ENCODE measurements around the gene MPZL1. TPM values are rescaled to one million over a fixed set of nuclear protein-coding genes. Genes with fewer than 3 reads are reported as not detected.

The MPZL1 gene
- total and polyA plus RNA-seq, 5 experiments from 2014 or later = 6.9 to 8.9 (median 8.2) TPM

DNA sequence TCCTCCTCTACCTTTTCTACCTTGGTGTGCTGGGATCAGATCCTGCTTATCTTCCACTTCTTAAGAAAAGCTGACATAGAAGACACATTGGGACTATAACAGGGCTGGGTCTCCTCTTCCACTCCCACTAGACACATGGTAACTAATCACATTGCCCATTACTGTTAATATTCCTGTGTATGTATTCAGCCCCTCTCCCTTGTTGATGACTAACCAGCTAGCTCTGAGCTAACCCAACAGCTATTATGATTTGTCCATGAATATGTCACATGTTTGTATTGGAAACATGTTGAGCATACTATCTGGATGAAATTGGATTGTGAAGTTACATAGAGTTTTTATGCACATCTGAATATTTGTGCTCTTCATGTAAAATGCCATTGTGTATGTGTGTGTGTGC is 52.9 kb downstream of the MPZL1 start:
- POLR2A ChIA-PET = no interaction called here
- Mint-ChIP-seq H3K36me3 (peaks cover 8 to 23% (median 18%) of the 10 kb centered on the region in 3 donors), H3K4me3 (no peak overlapping the region), H3K27me3 (no peaks in the 10 kb centered on the region), H3K4me1 (peaks cover 0 to 12% (median 8%) of the 10 kb centered on the region in 4 donors), H3K9me3 (peaks cover 0 to 4% (median 0%) of the 10 kb centered on the region in 9 donors), H3K27ac (no peak overlapping the region)
- ATAC-seq (no peak), DNase-seq (no peak)

DNA sequence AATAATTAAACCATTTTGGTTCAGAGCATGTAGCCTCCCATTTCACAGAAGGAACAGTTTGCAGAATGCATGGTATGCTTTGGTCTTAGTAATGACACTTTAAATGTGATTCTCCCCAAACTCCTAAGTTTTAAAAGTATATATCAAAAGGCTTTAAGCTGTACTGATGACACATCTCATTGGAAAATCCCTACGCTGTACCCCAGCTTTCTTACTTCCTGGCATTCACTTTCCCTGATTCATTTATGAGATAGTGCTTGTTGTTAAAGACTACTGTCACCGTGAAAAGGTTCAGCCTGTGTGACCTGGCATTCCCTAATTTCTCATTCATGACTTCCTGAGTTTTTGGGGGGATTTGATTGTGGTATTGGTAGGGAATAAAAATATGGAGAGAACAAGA is 53.4 kb downstream of the MPZL1 start:
- DNase-seq = no peak
- H3K27me3 Mint-ChIP-seq = no peaks in the 10 kb centered on the region
- H3K9me3 Mint-ChIP-seq = peaks cover 0 to 8% (median 3%) of the 10 kb centered on the region in 9 donors
- POLR2A ChIA-PET = no interaction called here
- H3K27ac Mint-ChIP-seq = no peak overlapping the region
- peaks cover 0 to 12% (median 8%) of the 10 kb centered on the region in 4 donors for H3K4me1 Mint-ChIP-seq
- H3K4me3 Mint-ChIP-seq = no peak overlapping the region
- peaks cover 10 to 23% (median 13%) of the 10 kb centered on the region in 3 donors for H3K36me3 Mint-ChIP-seq
- no peak for ATAC-seq

DNA sequence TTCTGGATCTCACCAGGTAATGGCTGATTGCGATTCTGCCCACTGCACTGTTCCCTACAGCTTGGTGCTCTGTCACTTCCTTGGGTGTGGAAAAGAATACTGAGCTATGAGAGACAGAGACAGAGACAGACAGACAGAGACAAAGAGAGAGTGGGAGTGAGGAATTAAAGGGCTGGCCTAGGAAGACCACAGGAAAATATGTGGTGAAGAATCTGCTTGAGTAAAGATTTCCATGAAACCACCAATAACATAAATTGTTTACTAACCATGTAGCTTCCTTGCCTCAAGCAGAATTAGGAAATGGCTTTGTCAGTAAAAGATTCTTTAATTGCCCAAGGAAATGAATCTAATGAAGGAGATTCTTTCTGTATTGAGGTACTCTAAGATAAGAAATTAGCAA is 54.4 kb downstream of the MPZL1 start:
- no peak overlapping the region for H3K4me3 Mint-ChIP-seq
- peaks cover 0 to 17% (median 7%) of the 10 kb centered on the region in 9 donors for H3K9me3 Mint-ChIP-seq
- POLR2A ChIA-PET = no interaction called here
- H3K27ac Mint-ChIP-seq = peak overlapping the region in 1 of 10 donors; percentile 7
- peaks cover 0 to 12% (median 8%) of the 10 kb centered on the region in 4 donors for H3K4me1 Mint-ChIP-seq
- no peaks in the 10 kb centered on the region for H3K27me3 Mint-ChIP-seq
- peaks cover 12 to 19% (median 19%) of the 10 kb centered on the region in 3 donors for H3K36me3 Mint-ChIP-seq
- no peak for ATAC-seq
- DNase-seq = no peak

DNA sequence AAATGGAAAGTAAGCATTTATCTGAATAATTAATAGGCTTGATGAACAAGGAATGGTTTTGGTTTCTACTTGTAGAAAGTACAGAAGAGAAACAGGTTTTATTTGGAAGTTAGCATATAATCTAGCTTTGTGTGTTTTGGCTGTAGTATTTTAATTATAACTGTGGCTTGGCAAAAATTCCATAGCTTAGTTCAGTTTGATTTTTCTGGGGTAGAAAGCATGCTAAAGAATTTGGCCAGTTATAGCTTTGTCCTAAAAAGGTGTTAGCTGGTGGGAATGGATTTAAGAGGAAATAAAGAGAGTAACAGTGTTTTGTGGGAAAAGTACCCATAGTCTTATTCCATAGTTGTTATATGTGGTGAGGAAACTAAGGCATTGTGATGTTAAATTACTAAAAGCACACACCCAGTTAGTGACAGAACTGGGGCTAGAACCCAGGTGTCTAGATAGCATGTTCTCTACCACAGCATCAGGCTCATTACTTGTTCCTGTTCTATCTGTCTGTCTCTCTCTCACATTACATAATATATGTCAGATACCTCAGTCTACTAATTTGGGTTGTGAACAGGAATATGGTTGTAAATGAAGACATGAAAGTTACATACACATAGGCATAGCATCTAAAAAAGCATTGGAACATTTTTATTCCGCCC is 55.0 kb downstream of the MPZL1 start:
- no peak overlapping the region for H3K4me3 Mint-ChIP-seq
- H3K27ac Mint-ChIP-seq = peak overlapping the region in 6 of 10 donors; percentile 12 to 87 (median 28)
- peaks cover 0 to 12% (median 8%) of the 10 kb centered on the region in 4 donors for H3K4me1 Mint-ChIP-seq
- POLR2A ChIA-PET = no interaction called here
- H3K36me3 Mint-ChIP-seq = peaks cover 12 to 21% (median 20%) of the 10 kb centered on the region in 3 donors
- H3K9me3 Mint-ChIP-seq = peaks cover 0 to 21% (median 9%) of the 10 kb centered on the region in 9 donors
- no peaks in the 10 kb centered on the region for H3K27me3 Mint-ChIP-seq
- ATAC-seq (no peak), DNase-seq (no peak)

DNA sequence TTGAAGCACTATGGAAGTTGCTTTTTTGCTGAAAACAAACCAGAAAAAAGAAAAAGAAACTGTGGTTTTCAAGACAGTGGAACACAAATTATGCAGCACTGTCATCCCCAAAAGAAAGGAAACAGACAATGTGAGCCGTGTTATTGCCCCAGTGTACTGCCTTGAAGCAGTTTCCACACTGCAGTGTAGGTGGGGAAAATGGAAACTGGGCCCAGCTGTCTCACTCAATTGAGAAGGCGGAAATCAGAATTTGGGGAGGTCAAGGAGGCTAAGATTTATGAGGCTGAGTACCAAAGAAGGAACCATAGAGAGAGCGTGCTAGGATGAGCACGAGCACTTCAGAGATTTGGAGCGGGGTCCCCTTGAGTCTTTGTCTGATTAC is 55.5 kb downstream of the MPZL1 start:
- POLR2A ChIA-PET = no interaction called here
- peak overlapping the region in 2 of 10 donors; percentile 31 to 56 for H3K4me3 Mint-ChIP-seq
- H3K36me3 Mint-ChIP-seq = peaks cover 12 to 21% (median 19%) of the 10 kb centered on the region in 3 donors
- peaks cover 0 to 25% (median 9%) of the 10 kb centered on the region in 9 donors for H3K9me3 Mint-ChIP-seq
- no peaks in the 10 kb centered on the region for H3K27me3 Mint-ChIP-seq
- peak overlapping the region in 5 of 10 donors; percentile 25 to 87 (median 31) for H3K27ac Mint-ChIP-seq
- ATAC-seq = no peak
- no peak for DNase-seq
- H3K4me1 Mint-ChIP-seq = peaks cover 0 to 12% (median 8%) of the 10 kb centered on the region in 4 donors

DNA sequence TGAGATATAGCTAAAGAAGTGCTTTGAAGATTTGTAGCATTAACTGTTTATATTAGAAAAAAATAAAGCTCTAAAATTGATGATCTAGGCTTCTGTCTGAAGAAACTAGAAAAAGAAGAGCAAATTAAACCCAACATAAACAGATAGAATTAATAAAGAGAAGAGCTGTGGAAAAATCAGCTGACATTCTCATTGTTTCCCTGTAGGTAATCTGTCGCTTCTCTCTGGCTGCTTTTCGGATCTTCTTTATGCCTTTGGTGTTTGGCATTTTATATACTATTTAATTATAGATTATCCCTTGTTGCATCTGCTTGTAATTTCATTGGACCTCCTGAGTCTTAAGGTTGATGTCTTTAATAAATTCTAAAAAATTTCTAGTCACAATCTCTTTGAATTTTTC is 59.8 kb downstream of the MPZL1 start:
- H3K9me3 Mint-ChIP-seq = peaks cover 0 to 25% (median 9%) of the 10 kb centered on the region in 9 donors
- H3K4me3 Mint-ChIP-seq = no peak overlapping the region
- peaks cover 0 to 1% (median 0%) of the 10 kb centered on the region in 5 donors for H3K27me3 Mint-ChIP-seq
- POLR2A ChIA-PET = interaction anchor here (1.0 kb wide), 1 partner anchor 9 kb away, joined by 3 read pairs; no protein-coding TSS in a partner anchor
- H3K27ac Mint-ChIP-seq = no peak overlapping the region
- ATAC-seq = no peak
- peaks cover 3 to 10% (median 7%) of the 10 kb centered on the region in 4 donors for H3K4me1 Mint-ChIP-seq
- no peak for DNase-seq
- peaks cover 0 to 18% (median 17%) of the 10 kb centered on the region in 3 donors for H3K36me3 Mint-ChIP-seq

DNA sequence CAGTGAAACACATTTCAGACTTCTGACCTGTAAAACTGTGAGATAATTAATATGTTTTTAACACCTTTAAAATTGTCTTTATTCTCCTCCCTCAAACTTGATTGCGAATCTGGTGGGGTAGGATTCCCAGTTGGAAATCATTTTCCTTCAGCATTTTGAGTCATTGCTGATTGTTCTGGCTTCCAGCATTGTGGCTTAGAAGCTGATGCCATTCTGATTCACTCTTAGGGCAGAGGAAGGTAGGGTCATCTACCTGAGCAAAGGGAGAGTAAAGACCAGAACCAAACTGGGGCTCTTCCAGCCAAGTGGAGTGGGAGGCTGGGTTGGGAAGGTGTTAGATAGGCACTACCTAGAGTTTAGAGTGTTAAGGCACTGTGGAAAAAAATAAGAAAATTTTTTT is 61.2 kb downstream of the MPZL1 start:
- no peak overlapping the region for H3K4me3 Mint-ChIP-seq
- H3K9me3 Mint-ChIP-seq = peaks cover 0 to 25% (median 9%) of the 10 kb centered on the region in 9 donors
- H3K4me1 Mint-ChIP-seq = peaks cover 0 to 3% (median 0%) of the 10 kb centered on the region in 4 donors
- peaks cover 5 to 20% (median 18%) of the 10 kb centered on the region in 3 donors for H3K36me3 Mint-ChIP-seq
- peaks cover 0 to 1% (median 0%) of the 10 kb centered on the region in 5 donors for H3K27me3 Mint-ChIP-seq
- POLR2A ChIA-PET = interaction anchor here (0.5 kb wide), 1 partner anchor 649 kb away, joined by 3 read pairs; no protein-coding TSS in a partner anchor
- H3K27ac Mint-ChIP-seq = peak overlapping the region in 1 of 10 donors; percentile 51
- DNase-seq (no peak), ATAC-seq (no peak)

DNA sequence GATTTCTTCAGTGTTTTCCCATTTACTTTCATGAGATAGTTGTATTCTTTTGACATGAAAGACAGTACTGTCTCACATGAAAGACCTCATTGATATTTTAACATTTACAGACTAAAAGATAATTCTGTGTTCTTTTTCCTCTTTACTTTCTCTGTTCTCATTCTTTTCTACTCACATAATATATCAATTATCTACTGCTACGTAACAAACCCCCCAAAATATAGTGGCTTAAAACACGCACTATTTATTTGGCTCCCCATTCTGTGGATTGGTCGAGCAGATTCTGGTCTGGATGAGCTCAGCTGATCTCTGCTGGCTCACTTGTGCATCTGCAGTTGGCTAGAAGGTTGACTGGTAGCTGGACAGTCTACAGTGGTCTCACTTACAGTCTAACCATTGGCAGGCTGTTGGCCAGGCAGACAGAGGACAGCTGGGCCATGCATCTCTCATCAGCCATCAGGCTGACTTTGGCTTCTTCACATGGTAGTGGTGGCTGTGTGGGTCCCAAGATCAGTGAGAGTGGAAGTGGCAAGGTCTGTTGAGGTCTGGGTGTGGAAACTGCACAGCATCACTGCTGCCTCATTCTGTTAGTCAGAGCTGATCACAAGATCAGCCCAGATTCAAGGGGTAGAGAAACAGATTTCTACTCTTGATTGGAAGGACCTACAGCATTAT is 63.2 kb downstream of the MPZL1 start:
- DNase-seq (no peak), ATAC-seq (no peak)
- POLR2A ChIA-PET = no interaction called here
- no peak overlapping the region for H3K27ac Mint-ChIP-seq
- H3K4me3 Mint-ChIP-seq = no peak overlapping the region
- peaks cover 0 to 19% (median 7%) of the 10 kb centered on the region in 9 donors for H3K9me3 Mint-ChIP-seq
- H3K27me3 Mint-ChIP-seq = peaks cover 0 to 1% (median 0%) of the 10 kb centered on the region in 5 donors
- peaks cover 0 to 3% (median 0%) of the 10 kb centered on the region in 4 donors for H3K4me1 Mint-ChIP-seq
- peaks cover 11 to 17% (median 12%) of the 10 kb centered on the region in 3 donors for H3K36me3 Mint-ChIP-seq

DNA sequence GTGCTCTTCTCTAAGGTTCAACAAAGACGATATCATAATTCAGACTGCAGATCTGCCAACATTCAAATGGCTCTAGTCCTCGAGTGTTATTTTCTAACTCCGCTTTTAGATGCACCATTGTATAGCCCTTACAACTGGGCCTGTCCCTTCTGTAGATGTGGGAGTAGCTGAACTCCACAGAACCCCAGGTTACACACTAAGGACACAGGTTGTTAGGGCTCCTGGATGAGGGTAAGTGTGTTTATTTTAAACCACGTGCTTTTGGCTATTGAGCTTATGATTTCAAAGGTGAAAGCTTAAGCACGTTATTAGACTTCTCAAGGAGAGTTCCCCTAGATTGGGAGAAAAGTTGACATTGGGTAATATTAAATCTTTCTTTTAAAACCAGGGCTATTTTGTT is 64.7 kb downstream of the MPZL1 start:
- peaks cover 0 to 13% (median 9%) of the 10 kb centered on the region in 3 donors for H3K36me3 Mint-ChIP-seq

DNA sequence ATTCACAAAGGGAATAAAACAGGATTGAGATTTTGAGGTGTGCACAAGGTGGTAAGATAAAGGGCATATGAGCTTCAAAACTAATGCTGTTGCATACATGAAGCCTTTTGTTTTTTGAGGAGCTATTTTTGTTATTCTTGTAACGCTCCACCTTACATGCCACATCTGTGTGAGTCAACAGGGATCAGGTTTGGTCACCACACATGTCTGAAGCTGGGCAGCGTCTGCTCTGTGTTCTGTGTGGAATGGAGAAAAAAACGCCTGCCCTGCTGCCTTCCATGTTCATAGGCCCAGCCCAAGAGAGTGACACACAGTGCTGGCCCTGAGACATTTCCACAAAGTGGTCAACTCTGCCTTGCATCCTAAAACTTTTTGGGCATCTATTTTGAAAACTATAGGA is 67.7 kb downstream of the MPZL1 start:
- Mint-ChIP-seq H3K27me3 (no peaks in the 10 kb centered on the region), H3K9me3 (no peaks in the 10 kb centered on the region), H3K4me1 (peaks cover 0 to 6% (median 1%) of the 10 kb centered on the region in 4 donors), H3K36me3 (peaks cover 0 to 13% (median 6%) of the 10 kb centered on the region in 3 donors), H3K4me3 (no peak overlapping the region), H3K27ac (peak overlapping the region in 1 of 10 donors; percentile 49)
- ATAC-seq (no peak), DNase-seq (no peak)
- POLR2A ChIA-PET = no interaction called here

More for the DNA sequence above, 64.7 kb downstream of the MPZL1 start:
- no peak overlapping the region for H3K4me3 Mint-ChIP-seq
- peaks cover 0 to 6% (median 1%) of the 10 kb centered on the region in 4 donors for H3K4me1 Mint-ChIP-seq
- ATAC-seq (no peak), DNase-seq (no peak)
- no peak overlapping the region for H3K27ac Mint-ChIP-seq
- peaks cover 0 to 1% (median 0%) of the 10 kb centered on the region in 5 donors for H3K27me3 Mint-ChIP-seq
- POLR2A ChIA-PET = no interaction called here
- peaks cover 0 to 5% (median 0%) of the 10 kb centered on the region in 9 donors for H3K9me3 Mint-ChIP-seq

DNA sequence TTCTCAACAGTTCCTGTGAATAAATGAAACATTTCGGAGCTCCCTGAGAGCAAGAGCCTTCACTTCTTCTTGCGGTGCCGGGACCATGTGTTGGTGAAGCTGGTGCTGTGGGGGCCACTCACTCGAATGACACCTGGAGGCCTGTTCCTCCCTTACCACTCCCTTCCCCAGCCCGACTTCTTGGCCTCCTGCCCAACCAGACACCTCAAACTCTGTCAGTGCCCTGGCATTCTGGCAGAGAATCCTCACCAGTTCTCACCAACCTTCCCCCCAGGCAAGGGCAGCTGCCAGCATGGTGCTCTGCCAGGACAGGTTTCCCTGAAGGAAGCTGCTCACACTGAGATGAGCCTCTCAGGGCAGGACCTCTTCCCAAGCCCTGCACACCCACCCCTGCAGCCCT is 68.3 kb downstream of the MPZL1 start:
- H3K4me3 Mint-ChIP-seq = no peak overlapping the region
- ATAC-seq = no peak
- peaks cover 0 to 4% (median 1%) of the 10 kb centered on the region in 4 donors for H3K4me1 Mint-ChIP-seq
- H3K36me3 Mint-ChIP-seq = peaks cover 0 to 13% (median 6%) of the 10 kb centered on the region in 3 donors
- no peak for DNase-seq
- no peaks in the 10 kb centered on the region for H3K27me3 Mint-ChIP-seq
- H3K27ac Mint-ChIP-seq = no peak overlapping the region
- POLR2A ChIA-PET = interaction anchor here (1.2 kb wide), 1 partner anchor 9 kb away, joined by 3 read pairs; no protein-coding TSS in a partner anchor
- H3K9me3 Mint-ChIP-seq = no peaks in the 10 kb centered on the region

DNA sequence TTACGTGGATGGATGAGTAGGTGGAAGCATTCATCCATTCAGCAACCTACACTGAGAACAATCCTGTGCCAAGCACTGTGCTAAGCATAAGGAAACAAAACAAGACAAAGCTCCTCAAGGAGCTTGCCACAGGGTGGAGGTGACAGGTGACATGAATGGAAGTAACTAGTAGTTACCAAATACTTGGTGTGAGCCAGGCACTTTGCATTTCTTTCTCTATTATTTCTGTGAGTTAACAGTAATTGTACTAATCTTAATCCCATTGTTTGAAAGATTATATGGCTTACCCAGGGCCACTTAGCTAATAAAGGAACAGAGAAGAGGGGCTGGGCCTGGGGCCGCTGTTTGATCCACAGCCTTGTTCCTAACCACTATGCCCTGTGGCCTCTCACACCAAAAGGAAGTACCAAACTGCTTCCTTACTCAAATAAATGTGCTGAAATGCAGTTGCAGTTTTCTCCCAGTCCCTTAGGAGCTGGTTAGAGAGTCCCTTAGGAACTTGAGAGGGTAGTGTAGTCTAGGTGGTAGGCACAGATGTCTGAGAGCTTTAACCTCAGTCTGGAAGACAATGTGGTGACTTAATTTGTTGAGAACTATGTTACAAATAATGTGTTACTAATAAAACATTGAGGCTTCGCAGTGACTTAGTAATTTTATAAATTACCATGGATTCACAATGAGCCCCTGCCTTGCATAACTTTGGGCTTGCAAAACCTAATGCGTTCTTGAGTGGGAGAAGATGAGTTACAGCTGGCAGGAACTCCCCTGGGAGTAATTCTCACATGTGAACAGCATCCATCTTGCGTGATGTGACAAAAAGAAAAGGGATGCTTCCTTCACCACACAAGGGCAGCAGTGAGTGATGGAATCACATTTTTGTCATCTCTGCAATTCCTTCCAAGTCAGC is 69.8 kb downstream of the MPZL1 start:
- H3K4me3 Mint-ChIP-seq = no peak overlapping the region
- H3K27me3 Mint-ChIP-seq = no peaks in the 10 kb centered on the region
- POLR2A ChIA-PET = interaction anchor here (1.0 to 1.2 kb wide), 2 partner anchors 10 to 30 kb away, joined by 3 read pairs; no protein-coding TSS in a partner anchor
- H3K4me1 Mint-ChIP-seq = peaks cover 0 to 3% (median 1%) of the 10 kb centered on the region in 4 donors
- ATAC-seq (no peak), DNase-seq (no peak)
- H3K9me3 Mint-ChIP-seq = no peaks in the 10 kb centered on the region
- H3K27ac Mint-ChIP-seq = no peak overlapping the region
- peaks cover 0 to 13% (median 4%) of the 10 kb centered on the region in 3 donors for H3K36me3 Mint-ChIP-seq

Data from naive thymus-derived CD8-positive, alpha-beta T cell (primary cell).